H1 (cell line): ENCODE measurements around the gene PLCB3. TPM values are rescaled to one million over a fixed set of nuclear protein-coding genes. Genes with fewer than 3 reads are reported as not detected.

Source experiments
- CHD7 ChIP-seq: fragments of 300-600 bp; sonication (generic); IDR thresholded peaks from 2 replicates; pipeline ENCODE4 v1.7.1; 2012; ENCODE audit warnings: low read length, moderate library complexity, mild to moderate bottlenecking, inconsistent platforms; ENCODE audit not compliant: insufficient replicate concordance
- CREB1 ChIP-seq: IDR thresholded peaks from 2 replicates; pipeline ENCODE4 v1.6.1; 2012; ENCODE audit warnings: inconsistent platforms
- MAX ChIP-seq: IDR thresholded peaks from 2 replicates; pipeline ENCODE4 v1.6.1; 2012; ENCODE audit warnings: inconsistent platforms
- NANOG ChIP-seq: IDR thresholded peaks from 2 replicates; pipeline ENCODE4 v1.6.1; 2011; ENCODE audit warnings: low read length, low read depth, mild to moderate bottlenecking, inconsistent platforms; ENCODE audit not compliant: insufficient read depth, poor library complexity, severe bottlenecking
- POLR2AphosphoS5 ChIP-seq: IDR thresholded peaks from 2 replicates; pipeline ENCODE4 v1.6.1; 2011; ENCODE audit warnings: low read depth, low read length
- RNF2 ChIP-seq: fragments of 200-900, 300-1000 bp; sonication (generic); IDR thresholded peaks from 2 replicates; pipeline ENCODE4 v1.7.1; 2016; ENCODE audit warnings: borderline replicate concordance, low read depth, mild to moderate bottlenecking, antibody characterized with exemption, low read length; ENCODE audit not compliant: poor library complexity, severe bottlenecking; ENCODE audit errors: missing control alignments
- RXRA ChIP-seq: IDR thresholded peaks from 2 replicates; pipeline ENCODE4 v1.6.1; 2011; ENCODE audit warnings: low read depth, mild to moderate bottlenecking, low read length, moderate library complexity; ENCODE audit not compliant: insufficient read depth
- SIN3A ChIP-seq, 2 experiments: IDR thresholded peaks in 1 of 2; conservative IDR thresholded peaks in 1 of 2; 2 replicates each; pipeline ENCODE4 v1.6.1; 2011 to 2012; ENCODE audit warnings: low read length in 2 of 2, improper control_type of control experiment in 1 of 2, low read depth in 1 of 2, mild to moderate bottlenecking in 1 of 2
- TBP ChIP-seq: IDR thresholded peaks from 2 replicates; pipeline ENCODE4 v1.6.1; 2011; ENCODE audit warnings: low read depth, low read length, improper control_type of control experiment
- polyA plus RNA-seq, 7 experiments: library from polyadenylated mRNA; depleted of rRNA in 3 of 7; stranded (reverse) in 5 of 7; unstranded in 2 of 7; fragments of >200 nt in 5 of 7; fragments of 200-250 nt in 2 of 7; gene quantifications; 1 replicate in 5 of 7; 2 replicates in 1 of 7; 4 replicates in 1 of 7; pipeline versions ENCODE4 v1.2.1 to v1.2.3, GENCODE V29; 2011 to 2013; ENCODE audit warnings: missing spikeins in 2 of 7, mixed read lengths in 2 of 7
- total RNA-seq: library from RNA; stranded (reverse); fragmentation: NEBNext Ultra II Directional; extraction: Animal tissue kit (Norgen Biotek cat#: 25700); gene quantifications from 2 replicates; pipeline ENCODE4 v1.2.1, GENCODE V29; 2021

Gene PLCB3
- total and polyA plus RNA-seq, 2 of the 8 experiments (the other 6 are each of a cell fraction or from before 2014, with no cell fraction given) = 47.2 to 104 TPM

GRCh38 chr11:64251016-64251752 lies at the start of gene PLCB3 (continued):
- TF ChIP-seq SIN3A (conservative IDR thresholded peaks at IDR 0.05 in 1 of 2, IDR thresholded peaks at IDR 0.05 in 1 of 2; ENCODE audit: low read depth in 1 of 2, low read length in 2 of 2) (peak in 1 of 2 experiments; percentile 51; a peak in 2 of 4 replicates), RXRA (no peak), NANOG (no peak), CREB1 (peak; percentile 52), TBP (0 out of 2 replicates have a peak, but pooled peaks have one; percentile 32), MAX (peak; percentile 68), POLR2AphosphoS5 (no peak), CHD7 (no peak), RNF2 (no peak)
